HEK293T (cell line): Measurements from ENCODE around the gene MKI67.

Experiments used
- L3MBTL2 ChIP-seq: fragments of 450-650 bp; conservative IDR thresholded peaks from 2 replicates; pipeline ENCODE4 v1.6.1; 2016; ENCODE audit warnings: mild to moderate bottlenecking
- SUZ12 ChIP-seq: fragments of 450-650 bp; IDR thresholded peaks from 2 replicates; pipeline ENCODE4 v1.6.1; 2016; ENCODE audit warnings: mild to moderate bottlenecking

DNA sequence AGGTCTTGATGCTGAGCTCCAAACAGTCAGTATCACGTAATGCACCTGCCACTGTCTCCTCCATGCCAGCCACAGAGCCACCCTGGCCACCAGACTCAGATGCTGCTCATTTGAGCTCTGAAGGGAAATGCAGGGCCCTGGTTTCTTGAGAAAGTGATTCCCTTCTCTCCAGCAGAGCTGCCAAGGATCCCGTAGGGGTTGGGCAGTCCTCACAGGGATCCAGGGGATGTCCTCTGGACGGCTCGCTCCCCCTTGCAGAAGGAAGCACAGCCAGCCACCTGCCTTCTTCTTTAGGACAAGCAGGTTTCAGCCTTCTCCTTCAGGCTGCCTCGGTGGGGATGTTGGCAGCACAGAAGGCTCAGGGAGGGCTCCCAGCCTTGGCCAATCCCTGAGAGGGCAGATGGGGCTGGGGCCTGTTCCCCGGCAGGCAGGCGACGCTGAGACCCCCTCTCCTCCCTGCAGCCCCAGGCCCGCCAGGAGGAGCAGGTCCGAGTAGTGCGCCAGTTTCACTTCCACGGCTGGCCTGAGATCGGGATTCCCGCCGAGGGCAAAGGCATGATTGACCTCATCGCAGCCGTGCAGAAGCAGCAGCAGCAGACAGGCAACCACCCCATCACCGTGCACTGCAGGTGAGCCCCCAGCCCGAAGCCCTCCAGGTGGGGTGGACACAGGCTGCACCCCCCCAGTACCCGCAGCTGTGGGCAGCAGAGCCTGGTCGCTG lies 48.9 kb downstream of the MKI67 start:
- TF ChIP-seq SUZ12: no peak
- no peak for TF ChIP-seq L3MBTL2
